Measurements from ENCODE around the gene MOCS3. TPM values are rescaled to one million over a fixed set of nuclear protein-coding genes. Genes with fewer than 3 reads are reported as not detected.

Gene MOCS3
- total and polyA plus RNA-seq, 4 experiments from 2014 or later = 3.9 to 8.9 (median 6.8) TPM

- intact Hi-C loops (cut with micrococcal nuclease) = no loop called here
- peaks cover 21 to 48% of the 10 kb centered on the region in 2 donors for H3K36me3 Mint-ChIP-seq
- peaks cover 58 to 93% (median 75%) of the 10 kb centered on the region in 4 donors for H3K4me1 Mint-ChIP-seq
- Histone ChIP-seq H3K4me1 (ENCODE audit: insufficient read depth, low read length) (peaks cover 93% of the 10 kb centered on the region), H3K27ac (ENCODE audit: low read depth, low read length) (no peak overlapping the region), H3K36me3 (ENCODE audit: insufficient read depth, low read length) (peaks cover 16% of the 10 kb centered on the region), H3K4me3 (ENCODE audit: low read length in 2 of 2) (no peak overlapping the region), H3K9me3 (ENCODE audit: control insufficient read depth in 1 of 2, low read length in 2 of 2) (no peaks in the 10 kb centered on the region), H3K27me3 (ENCODE audit: insufficient read depth, low read length) (no peaks in the 10 kb centered on the region)
- H3K27ac Mint-ChIP-seq = peak overlapping the region in 4 of 7 donors; percentile 11 to 75 (median 58)
- POLR2A ChIA-PET (ENCODE audit: partially characterized antibody) = interaction anchor here (1.2 to 1.9 kb wide), 2 partner anchors 7 to 130 kb away, joined by 3 to 5 read pairs; partner anchors contain the start of gene BCAS4
- no peaks in the 10 kb centered on the region for H3K9me3 Mint-ChIP-seq
- no peak for DNase-seq
- CTCF ChIA-PET (ENCODE audit: partially characterized antibody) = interaction anchor here (0.9 to 17.7 kb wide), 4 partner anchors 9 to 133 kb away, joined by 3 to 298 read pairs (median 3); partner anchors contain the start of gene BCAS4
- H3K27me3 Mint-ChIP-seq = no peaks in the 10 kb centered on the region
- peak overlapping the region in 1 of 8 donors; percentile 28 for H3K4me3 Mint-ChIP-seq
Measured at GRCh38 chr20:50924261-50924920, 34.2 kb upstream of the MOCS3 start.

- peaks cover 49 to 81% (median 63%) of the 10 kb centered on the region in 4 donors for H3K4me1 Mint-ChIP-seq
- DNase-seq = no peak
- intact Hi-C loops (cut with micrococcal nuclease) = no loop called here
- peak overlapping the region in 2 of 8 donors; percentile 25 to 27 for H3K4me3 Mint-ChIP-seq
- peak overlapping the region in 3 of 7 donors; percentile 14 to 100 (median 51) for H3K27ac Mint-ChIP-seq
- Histone ChIP-seq H3K4me1 (ENCODE audit: insufficient read depth, low read length) (peaks cover 84% of the 10 kb centered on the region), H3K27ac (ENCODE audit: low read depth, low read length) (no peak overlapping the region), H3K36me3 (ENCODE audit: insufficient read depth, low read length) (peaks cover 16% of the 10 kb centered on the region), H3K4me3 (ENCODE audit: low read length in 2 of 2) (no peak overlapping the region), H3K27me3 (ENCODE audit: insufficient read depth, low read length) (no peaks in the 10 kb centered on the region), H3K9me3 (ENCODE audit: control insufficient read depth in 1 of 2, low read length in 2 of 2) (no peaks in the 10 kb centered on the region)
- no peaks in the 10 kb centered on the region for H3K9me3 Mint-ChIP-seq
- no peaks in the 10 kb centered on the region for H3K27me3 Mint-ChIP-seq
- CTCF ChIA-PET (ENCODE audit: partially characterized antibody) = interaction anchor here (1.3 to 17.7 kb wide), 5 partner anchors 10 to 135 kb away, joined by 3 to 298 read pairs (median 4); partner anchors contain the start of gene BCAS4
- H3K36me3 Mint-ChIP-seq = peaks cover 18 to 50% of the 10 kb centered on the region in 2 donors
- POLR2A ChIA-PET (ENCODE audit: partially characterized antibody) = interaction anchor here (0.9 to 1.9 kb wide), 5 partner anchors 10 to 132 kb away, joined by 3 to 5 read pairs (median 4); partner anchors contain the start of genes BCAS4, DPM1 and MOCS3
Measured at GRCh38 chr20:50926530-50926929, 32.1 kb upstream of the MOCS3 start.

GRCh38 chr20:50928469-50928868 is 30.1 kb upstream of the MOCS3 start:
- intact Hi-C loops (cut with micrococcal nuclease) = no loop called here
- no peak overlapping the region for H3K27ac ChIP-seq (ENCODE audit: low read depth, low read length)
- H3K27me3 Mint-ChIP-seq = no peaks in the 10 kb centered on the region
- H3K4me3 ChIP-seq (ENCODE audit: low read length in 2 of 2) = peak overlapping the region in 1 of 2 donors; percentile 32
- ChIA-PET CTCF (ENCODE audit: partially characterized antibody) (interaction anchor here (0.7 to 17.7 kb wide), 16 partner anchors 8 to 137 kb away, joined by 3 to 298 read pairs (median 6); partner anchors contain the start of genes BCAS4, DPM1 and MOCS3), POLR2A (ENCODE audit: partially characterized antibody) (interaction anchor here (0.9 to 5.6 kb wide), 5 partner anchors 13 to 138 kb away, joined by 4 to 153 read pairs (median 33); partner anchors contain the start of genes BCAS4, DPM1 and MOCS3)
- H3K36me3 Mint-ChIP-seq = peaks cover 18 to 48% of the 10 kb centered on the region in 2 donors
- peaks cover 16% of the 10 kb centered on the region for H3K36me3 ChIP-seq (ENCODE audit: insufficient read depth, low read length)
- H3K4me3 Mint-ChIP-seq = peak overlapping the region; percentile 34 to 96 (median 88)
- no peaks in the 10 kb centered on the region for H3K9me3 ChIP-seq (ENCODE audit: control insufficient read depth in 1 of 2, low read length in 2 of 2)
- H3K27me3 ChIP-seq (ENCODE audit: insufficient read depth, low read length) = no peaks in the 10 kb centered on the region
- peak overlapping the region; percentile 61 to 100 (median 92) for H3K27ac Mint-ChIP-seq
- DNase-seq = no peak
- H3K4me1 Mint-ChIP-seq = peaks cover 41 to 71% (median 57%) of the 10 kb centered on the region in 4 donors
- H3K4me1 ChIP-seq (ENCODE audit: insufficient read depth, low read length) = peaks cover 74% of the 10 kb centered on the region
- H3K9me3 Mint-ChIP-seq = no peaks in the 10 kb centered on the region

GRCh38 chr20:50929299-50930138 is 29.1 kb upstream of the MOCS3 start:
- Histone ChIP-seq H3K4me1 (ENCODE audit: insufficient read depth, low read length) (peaks cover 64% of the 10 kb centered on the region), H3K36me3 (ENCODE audit: insufficient read depth, low read length) (peaks cover 10% of the 10 kb centered on the region), H3K9me3 (ENCODE audit: control insufficient read depth in 1 of 2, low read length in 2 of 2) (no peaks in the 10 kb centered on the region), H3K27ac (ENCODE audit: low read depth, low read length) (peak overlapping the region; percentile 48), H3K27me3 (ENCODE audit: insufficient read depth, low read length) (no peaks in the 10 kb centered on the region), H3K4me3 (ENCODE audit: low read length in 2 of 2) (peak overlapping the region; percentile 39 to 49)
- intact Hi-C loops (cut with micrococcal nuclease) = loop anchor here (1.0 kb wide), 4 partner anchors 13 to 139 kb away; no protein-coding TSS in a partner anchor
- POLR2A ChIA-PET (ENCODE audit: partially characterized antibody) = interaction anchor here (0.6 to 5.6 kb wide), 14 partner anchors 9 to 776 kb away, joined by 3 to 153 read pairs (median 4); partner anchors contain the start of genes BCAS4, DPM1, MOCS3 and PEDS1
- Mint-ChIP-seq H3K36me3 (peaks cover 18 to 50% of the 10 kb centered on the region in 2 donors), H3K27me3 (no peaks in the 10 kb centered on the region), H3K4me3 (peak overlapping the region; percentile 86 to 96 (median 92)), H3K27ac (peak overlapping the region; percentile 92 to 100 (median 95)), H3K9me3 (no peaks in the 10 kb centered on the region), H3K4me1 (peaks cover 37 to 62% (median 50%) of the 10 kb centered on the region in 4 donors)
- DNase-seq = peak; percentile 90 to 96 (median 92)
- CTCF ChIA-PET (ENCODE audit: partially characterized antibody) = interaction anchor here (0.7 to 17.7 kb wide), 28 partner anchors 9 to 180 kb away, joined by 3 to 298 read pairs (median 5); partner anchors contain the start of genes BCAS4, DPM1 and MOCS3

- Mint-ChIP-seq H3K9me3 (no peaks in the 10 kb centered on the region), H3K4me1 (peaks cover 30 to 54% (median 43%) of the 10 kb centered on the region in 4 donors), H3K27me3 (no peaks in the 10 kb centered on the region), H3K4me3 (peak overlapping the region; percentile 88 to 96 (median 92)), H3K27ac (peak overlapping the region; percentile 93 to 100 (median 96)), H3K36me3 (peaks cover 18 to 51% of the 10 kb centered on the region in 2 donors)
- Histone ChIP-seq H3K36me3 (ENCODE audit: insufficient read depth, low read length) (peaks cover 14% of the 10 kb centered on the region), H3K4me3 (ENCODE audit: low read length in 2 of 2) (peak overlapping the region; percentile 39 to 49), H3K27ac (ENCODE audit: low read depth, low read length) (peak overlapping the region; percentile 95), H3K4me1 (ENCODE audit: insufficient read depth, low read length) (peaks cover 55% of the 10 kb centered on the region), H3K27me3 (ENCODE audit: insufficient read depth, low read length) (no peaks in the 10 kb centered on the region), H3K9me3 (ENCODE audit: control insufficient read depth in 1 of 2, low read length in 2 of 2) (no peaks in the 10 kb centered on the region)
- intact Hi-C loops (cut with micrococcal nuclease) = no loop called here
- POLR2A ChIA-PET (ENCODE audit: partially characterized antibody) = interaction anchor here (1.1 to 5.6 kb wide), 15 partner anchors 10 to 777 kb away, joined by 3 to 153 read pairs (median 8); partner anchors contain the start of genes BCAS4, DPM1, MOCS3 and PEDS1
- DNase-seq = peak in 4 of 5 donors; percentile 2 to 41 (median 22)
- CTCF ChIA-PET (ENCODE audit: partially characterized antibody) = interaction anchor here (0.8 to 17.7 kb wide), 22 partner anchors 10 to 181 kb away, joined by 3 to 298 read pairs (median 5); partner anchors contain the start of genes BCAS4, DPM1 and MOCS3
Measured at GRCh38 chr20:50930139-50930975, 28.3 kb upstream of the MOCS3 start.

GRCh38 chr20:50930976-50931305 is 27.7 kb upstream of the MOCS3 start:
- H3K4me3 Mint-ChIP-seq = peak overlapping the region; percentile 67 to 96 (median 91)
- intact Hi-C loops (cut with micrococcal nuclease) = loop anchor here (1.0 kb wide), 3 partner anchors 27 to 421 kb away; partner anchors contain the start of genes DPM1, MOCS3, PARD6B and PTPN1

More at GRCh38 chr20:50930976-50931305, 27.7 kb upstream of the MOCS3 start:
- CTCF ChIA-PET (ENCODE audit: partially characterized antibody) = interaction anchor here (0.8 to 17.7 kb wide), 10 partner anchors 10 to 182 kb away, joined by 3 to 298 read pairs (median 5); partner anchors contain the start of genes BCAS4, DPM1 and MOCS3
- Mint-ChIP-seq H3K27ac (peak overlapping the region; percentile 92 to 100 (median 97)), H3K9me3 (no peaks in the 10 kb centered on the region), H3K27me3 (no peaks in the 10 kb centered on the region), H3K36me3 (peaks cover 18 to 52% of the 10 kb centered on the region in 2 donors), H3K4me1 (peaks cover 24 to 48% (median 37%) of the 10 kb centered on the region in 4 donors)
- peaks cover 17% of the 10 kb centered on the region for H3K36me3 ChIP-seq (ENCODE audit: insufficient read depth, low read length)
- H3K9me3 ChIP-seq (ENCODE audit: control insufficient read depth in 1 of 2, low read length in 2 of 2) = no peaks in the 10 kb centered on the region
- peak overlapping the region; percentile 95 for H3K27ac ChIP-seq (ENCODE audit: low read depth, low read length)
- peaks cover 49% of the 10 kb centered on the region for H3K4me1 ChIP-seq (ENCODE audit: insufficient read depth, low read length)
- peak overlapping the region in 1 of 2 donors; percentile 76 for H3K4me3 ChIP-seq (ENCODE audit: low read length in 2 of 2)
- POLR2A ChIA-PET (ENCODE audit: partially characterized antibody) = interaction anchor here (0.7 to 5.6 kb wide), 20 partner anchors 10 to 1885 kb away, joined by 3 to 153 read pairs (median 6); partner anchors contain the start of genes BCAS4, CSE1L, DPM1 and MOCS3
- no peaks in the 10 kb centered on the region for H3K27me3 ChIP-seq (ENCODE audit: insufficient read depth, low read length)
- peak in 2 of 5 donors; percentile 79 to 85 for DNase-seq

All from CD4-positive, alpha-beta memory T cell (primary cell).